ENCODE results near the gene KYAT1. TPM values are rescaled to one million over a fixed set of nuclear protein-coding genes. Genes with fewer than 3 reads are reported as not detected.
A peak's percentile ranks its signal among the peaks of the same experiment; 100 is the strongest.
"Not testable (repeated sequence)": the region's sequence is repeated elsewhere in the genome, so short reads cannot be mapped to it uniquely, and the experiment has no call there.

KYAT1 gene
- total RNA-seq, 1 experiment from 2014 or later: 11.7 TPM

- DNase-seq (ENCODE audit: extremely low read depth, low read depth): no peak
Measured at GRCh38 chr9:128820665-128821583, 60.8 kb downstream of the KYAT1 start.

GRCh38 chr9:128819716-128820664, 61.8 kb downstream of the KYAT1 start:
- no peak for DNase-seq (ENCODE audit: extremely low read depth, low read depth)

GRCh38 chr9:128818839-128819715, 62.7 kb downstream of the KYAT1 start:
- no peak for DNase-seq (ENCODE audit: extremely low read depth, low read depth)

GRCh38 chr9:128818099-128818838, 63.5 kb downstream of the KYAT1 start, which contains the start of gene ENDOG:
ENDOG (plus strand) TSS chr9:128818500; CDS start chr9:128818685, 185 bp downstream.
- peak; percentile 97 for DNase-seq (ENCODE audit: extremely low read depth, low read depth)

GRCh38 chr9:128810873-128811272, 70.9 kb downstream of the KYAT1 start:
- no peak for DNase-seq (ENCODE audit: extremely low read depth, low read depth)

- DNase-seq (ENCODE audit: extremely low read depth, low read depth): no peak
Measured at GRCh38 chr9:128809831-128810230, 71.9 kb downstream of the KYAT1 start.

- DNase-seq (ENCODE audit: extremely low read depth, low read depth): no peak
Measured at GRCh38 chr9:128809036-128809599, 72.6 kb downstream of the KYAT1 start.

GRCh38 chr9:128808543-128808942, 73.2 kb downstream of the KYAT1 start:
- no peak for DNase-seq (ENCODE audit: extremely low read depth, low read depth)

- no peak for DNase-seq (ENCODE audit: extremely low read depth, low read depth)
Measured at GRCh38 chr9:128807827-128808226, 73.9 kb downstream of the KYAT1 start.

- no peak for DNase-seq (ENCODE audit: extremely low read depth, low read depth)
Measured at GRCh38 chr9:128805661-128806060, 76.1 kb downstream of the KYAT1 start.

- no peak for DNase-seq (ENCODE audit: extremely low read depth, low read depth)
Measured at GRCh38 chr9:128802482-128802881, 79.3 kb downstream of the KYAT1 start.

- DNase-seq (ENCODE audit: extremely low read depth, low read depth): no peak
Measured at GRCh38 chr9:128800061-128800460, 81.7 kb downstream of the KYAT1 start.

GRCh38 chr9:128798896-128799295, 82.9 kb downstream of the KYAT1 start:
- no peak for DNase-seq (ENCODE audit: extremely low read depth, low read depth)

- DNase-seq (ENCODE audit: extremely low read depth, low read depth): not testable (repeated sequence)
Measured at GRCh38 chr9:128794961-128795360, 86.8 kb downstream of the KYAT1 start.

- no peak for DNase-seq (ENCODE audit: extremely low read depth, low read depth)
Measured at GRCh38 chr9:128792978-128793686, 88.6 kb downstream of the KYAT1 start.

GRCh38 chr9:128792134-128792533, 89.6 kb downstream of the KYAT1 start:
- no peak for DNase-seq (ENCODE audit: extremely low read depth, low read depth)

- no peak for DNase-seq (ENCODE audit: extremely low read depth, low read depth)
Measured at GRCh38 chr9:128790536-128790935, 91.2 kb downstream of the KYAT1 start.

- DNase-seq (ENCODE audit: extremely low read depth, low read depth): no peak
Measured at GRCh38 chr9:128788445-128788844, 93.3 kb downstream of the KYAT1 start.

GRCh38 chr9:128787659-128788058, 94.1 kb downstream of the KYAT1 start:
- DNase-seq (ENCODE audit: extremely low read depth, low read depth): no peak

All from NCI-H460 (cell line).